PC-3 (cell line): ENCODE measurements around the gene REEP6. TPM values are rescaled to one million over a fixed set of nuclear protein-coding genes. Genes with fewer than 3 reads are reported as not detected.

Experiments
- ATAC-seq: fragments of 200-7000 bp; cut with Tn5 transposase; 2 replicates; pipeline ENCODE4 v1.9.1; 2020; ENCODE audit warnings: mild to moderate bottlenecking, moderate library complexity
- BruUV-seq: library from RNA; stranded (reverse); fragments of 400-500 nt; replicated peaks from 2 replicates; lab custom pipeline; 2021; lab: Mats Ljungman, UMichigan
- CTCF ChIA-PET: fragments of 300-600 bp; sonication (Branson Sonifier 250); formaldehyde crosslinking; loops from one replicate; lab custom pipeline; 2022; ENCODE audit warnings: antibody characterized with exemption; lab: Charles Lee
- POLR2A ChIA-PET: fragments of 300-600 bp; sonication (Branson Sonifier 250); formaldehyde crosslinking; loops from one replicate; lab custom pipeline; 2022; ENCODE audit warnings: antibody characterized with exemption; ENCODE audit not compliant: unreplicated experiment; lab: Charles Lee
- DNase-seq: peaks from one replicate; pipeline ENCODE4 v3.0.0-alpha.2; 2015
- H2AFZ ChIP-seq: fragments of 300-600 bp; sonication (generic); 2 replicates; pipeline ENCODE4 v1.6.0; 2016; ENCODE audit warnings: antibody characterized with exemption, low read length
- H3F3A ChIP-seq: fragments of 300-600 bp; sonication (generic); one replicate; pipeline ENCODE4 v1.6.0; 2017; ENCODE audit warnings: antibody characterized with exemption, low read length, control low read depth, mild to moderate bottlenecking; ENCODE audit not compliant: unreplicated experiment
- H3K27ac ChIP-seq: fragments of 300-600 bp; sonication (generic); 2 replicates; pipeline ENCODE4 v1.5.1; 2016; ENCODE audit warnings: mild to moderate bottlenecking, low read length
- H3K27me3 ChIP-seq: fragments of 300-600 bp; sonication (generic); 2 replicates; pipeline ENCODE4 v1.6.1; 2016; ENCODE audit warnings: low read length, mixed read lengths
- H3K36me3 ChIP-seq: fragments of 300-600 bp; sonication (generic); 2 replicates; pipeline ENCODE4 v1.6.1; 2016; ENCODE audit warnings: low read depth, mixed run types, low read length, mixed read lengths
- H3K4me1 ChIP-seq: fragments of 300-600 bp; sonication (generic); 2 replicates; pipeline ENCODE4 v1.5.1; 2016; ENCODE audit warnings: low read length; ENCODE audit not compliant: insufficient read depth
- H3K4me2 ChIP-seq: fragments of 300-600 bp; sonication (generic); 2 replicates; pipeline ENCODE4 v1.6.0; 2016; ENCODE audit warnings: low read length
- H3K4me3 ChIP-seq: fragments of 300-600 bp; sonication (generic); 2 replicates; pipeline ENCODE4 v1.5.1; 2016; ENCODE audit warnings: mild to moderate bottlenecking, low read length, mixed read lengths
- H3K79me2 ChIP-seq: fragments of 300-600 bp; sonication (generic); 2 replicates; pipeline ENCODE4 v1.6.1; 2017; ENCODE audit warnings: low read length, mixed read lengths
- H3K9ac ChIP-seq: fragments of 300-600 bp; sonication (generic); 2 replicates; pipeline ENCODE4 v1.6.0; 2016; ENCODE audit warnings: mild to moderate bottlenecking, low read length
- H3K9me2 ChIP-seq: fragments of 300-600 bp; sonication (generic); replicated peaks from 2 replicates; pipeline ENCODE4 v1.6.1; 2016; ENCODE audit warnings: mixed run types, low read length, mixed read lengths
- H3K9me3 ChIP-seq: fragments of 300-600 bp; sonication (generic); 2 replicates; pipeline ENCODE4 v1.6.1; 2016; ENCODE audit warnings: low read length, mixed read lengths
- H4K20me1 ChIP-seq: fragments of 300-600 bp; sonication (generic); 2 replicates; pipeline ENCODE4 v1.6.1; 2016; ENCODE audit warnings: low read length, mixed read lengths
- CTCF ChIP-seq: fragments of 300-600 bp; sonication (generic); conservative IDR thresholded peaks from 2 replicates; pipeline ENCODE4 v1.5.1; 2017; ENCODE audit warnings: antibody characterized with exemption, low read depth, mild to moderate bottlenecking, low read length
- EZH2 ChIP-seq: fragments of 300-600 bp; sonication (generic); IDR thresholded peaks from one replicate; pipeline ENCODE4 v1.6.1; 2017; ENCODE audit warnings: antibody characterized with exemption, mild to moderate bottlenecking, low read length; ENCODE audit not compliant: unreplicated experiment
- EZH2phosphoT487 ChIP-seq: fragments of 300-600 bp; sonication (generic); IDR thresholded peaks from 2 replicates; pipeline ENCODE4 v1.6.1; 2018; ENCODE audit warnings: mild to moderate bottlenecking, antibody characterized with exemption, low read length, borderline replicate concordance
- intact Hi-C: fragments of 100-400 bp; cut with micrococcal nuclease; formaldehyde crosslinking; loops from 2 replicates; pipeline ENCODE4 v1.9.0; 2023
- total RNA-seq: library from RNA; depleted of rRNA; stranded (reverse); fragments of >200 nt; gene quantifications from 2 replicates; pipeline ENCODE4 v1.2.3, GENCODE V29; 2014

The REEP6 gene
- total RNA-seq, 1 experiment from 2014 or later: 27.2 TPM

- no peaks in the 10 kb centered on the region for H3K9me2 ChIP-seq
- H3K9me3 ChIP-seq: no peaks in the 10 kb centered on the region
- H3K9ac ChIP-seq: no peak overlapping the region
- no peaks in the 10 kb centered on the region for H3K79me2 ChIP-seq
- no peaks in the 10 kb centered on the region for H4K20me1 ChIP-seq
- ATAC-seq (no peak), DNase-seq (no peak)
- no peak overlapping the region for H2AFZ ChIP-seq
- intact Hi-C loops: no loop called here
- ChIA-PET POLR2A (no interaction called here), CTCF (no interaction called here)
- no peaks in the 10 kb centered on the region for H3K36me3 ChIP-seq
- H3K4me3 ChIP-seq: no peak overlapping the region
- no peak overlapping the region for H3K4me2 ChIP-seq
- H3K27me3 ChIP-seq: no peaks in the 10 kb centered on the region
- no peaks in the 10 kb centered on the region for H3F3A ChIP-seq
- no peak overlapping the region for H3K27ac ChIP-seq
- no TSS peak for BruUV-seq
- no peak for TF ChIP-seq EZH2phosphoT487
- no peak for TF ChIP-seq EZH2
- TF ChIP-seq CTCF: no peak
- H3K4me1 ChIP-seq: no peaks in the 10 kb centered on the region
These were observed 35.2 kb downstream of the REEP6 start for GRCh38 chr19:1526066-1526778.

- no peak for DNase-seq
- H3K79me2 ChIP-seq: no peaks in the 10 kb centered on the region
- no peak overlapping the region for H3K27ac ChIP-seq
- no peaks in the 10 kb centered on the region for H3K36me3 ChIP-seq
- no peaks in the 10 kb centered on the region for H3K4me1 ChIP-seq
- no peak overlapping the region for H3K9ac ChIP-seq
- no peaks in the 10 kb centered on the region for H3K9me2 ChIP-seq
- H3F3A ChIP-seq: no peaks in the 10 kb centered on the region
- no peak overlapping the region for H3K4me2 ChIP-seq
- no peak for TF ChIP-seq EZH2
- no peak for TF ChIP-seq CTCF
- TF ChIP-seq EZH2phosphoT487: no peak
- BruUV-seq: no TSS peak
- no peaks in the 10 kb centered on the region for H3K27me3 ChIP-seq
- intact Hi-C loops: no loop called here
- no peaks in the 10 kb centered on the region for H3K9me3 ChIP-seq
- ATAC-seq: no peak
- H4K20me1 ChIP-seq: no peaks in the 10 kb centered on the region
- ChIA-PET CTCF (no interaction called here), POLR2A (no interaction called here)
- no peak overlapping the region for H3K4me3 ChIP-seq
- no peak overlapping the region for H2AFZ ChIP-seq
These were observed 36.1 kb downstream of the REEP6 start for GRCh38 chr19:1526979-1527649.
